Keratinocyte (primary cell): Measurements from ENCODE around the gene TTC39B.

ENCODE experiments used
- CTCF ChIP-seq, 3 experiments: IDR thresholded peaks in 1 of 3; conservative IDR thresholded peaks in 1 of 3; optimal IDR thresholded peaks in 1 of 3; 2 replicates in 2 of 3; 3 replicates in 1 of 3; pipeline versions ENCODE3 to v1.5.1; 2011; ENCODE audit warnings: low read length in 3 of 3, mild to moderate bottlenecking in 3 of 3, moderate library complexity in 2 of 3, control low read depth in 1 of 3, inconsistent platforms in 1 of 3; ENCODE audit not compliant: insufficient read depth in 2 of 3; ENCODE audit errors: extremely low read depth in 1 of 3
- EZH2 ChIP-seq: IDR thresholded peaks from one replicate; pipeline ENCODE4 v1.6.1; 2012; ENCODE audit warnings: inconsistent platforms, mild to moderate bottlenecking, low read length, moderate library complexity

- TF ChIP-seq EZH2 (no peak), CTCF (optimal IDR thresholded peaks at IDR 0.05 in 1 of 3, IDR thresholded peaks at IDR 0.05 in 1 of 3, conservative IDR thresholded peaks at IDR 0.05 in 1 of 3; ENCODE audit: extremely low read depth in 1 of 3, insufficient read depth in 2 of 3, low read length in 3 of 3) (no peak)
Observed at GRCh38 chr9:15293804-15294316, 13.2 kb downstream of the TTC39B start.
